ENCODE data around the gene ARHGAP10. TPM values are rescaled to one million over a fixed set of nuclear protein-coding genes. Genes with fewer than 3 reads are reported as not detected.

ARHGAP10 gene
- total RNA-seq, 1 experiment from 2014 or later = 36.6 TPM

- no peaks in the 10 kb centered on the region for H3K36me3 Mint-ChIP-seq (ENCODE audit: insufficient read depth, unreplicated experiment)
- no peak overlapping the region for H3K27ac Mint-ChIP-seq (ENCODE audit: unreplicated experiment)
- no peaks in the 10 kb centered on the region for H3K9me3 Mint-ChIP-seq (ENCODE audit: unreplicated experiment)
- CTCF ChIA-PET = no interaction called here
- peaks cover 5% of the 10 kb centered on the region for H3K27me3 Mint-ChIP-seq (ENCODE audit: insufficient read depth, unreplicated experiment)
- Histone ChIP-seq H3K36me3 (ENCODE audit: control insufficient read depth, insufficient read depth, low read length) (no peaks in the 10 kb centered on the region), H3K9me3 (no peaks in the 10 kb centered on the region), H3K27me3 (replicated peaks; ENCODE audit: control insufficient read depth, insufficient read depth, low read length) (no peaks in the 10 kb centered on the region), H3K4me1 (no peaks in the 10 kb centered on the region), H3K4me3 (ENCODE audit: low read depth, low read length) (no peak overlapping the region)
- POLR2A ChIA-PET = no interaction called here
- intact Hi-C loops (cut with micrococcal nuclease; ENCODE audit: unreplicated experiment) = no loop called here
- H3K4me1 Mint-ChIP-seq (ENCODE audit: low read depth, unreplicated experiment) = no peaks in the 10 kb centered on the region
- no peak for TF ChIP-seq CTCF (IDR thresholded peaks at IDR 0.05; ENCODE audit: insufficient read depth in 1 of 2, low read depth in 1 of 2, low read length in 1 of 2, severe bottlenecking in 1 of 2, unreplicated experiment in 1 of 2)
- BruUV-seq (replicated peaks) = no TSS peak
- no peak overlapping the region for H3K4me3 Mint-ChIP-seq (ENCODE audit: unreplicated experiment)
- no peak for DNase-seq
Observed at GRCh38 chr4:148101790-148102189, 369.9 kb downstream of the ARHGAP10 start.

GRCh38 chr4:148103597-148104355, 371.9 kb downstream of the ARHGAP10 start:
- intact Hi-C loops (cut with micrococcal nuclease; ENCODE audit: unreplicated experiment) = no loop called here
- Histone ChIP-seq H3K27me3 (replicated peaks; ENCODE audit: control insufficient read depth, insufficient read depth, low read length) (no peaks in the 10 kb centered on the region), H3K4me3 (ENCODE audit: low read depth, low read length) (no peak overlapping the region), H3K4me1 (no peaks in the 10 kb centered on the region), H3K9me3 (no peaks in the 10 kb centered on the region), H3K36me3 (ENCODE audit: control insufficient read depth, insufficient read depth, low read length) (no peaks in the 10 kb centered on the region)
- CTCF ChIA-PET = no interaction called here
- no peaks in the 10 kb centered on the region for H3K9me3 Mint-ChIP-seq (ENCODE audit: unreplicated experiment)
- peaks cover 5% of the 10 kb centered on the region for H3K27me3 Mint-ChIP-seq (ENCODE audit: insufficient read depth, unreplicated experiment)
- no peak overlapping the region for H3K4me3 Mint-ChIP-seq (ENCODE audit: unreplicated experiment)
- no peaks in the 10 kb centered on the region for H3K36me3 Mint-ChIP-seq (ENCODE audit: insufficient read depth, unreplicated experiment)
- no peaks in the 10 kb centered on the region for H3K4me1 Mint-ChIP-seq (ENCODE audit: low read depth, unreplicated experiment)
- no peak overlapping the region for H3K27ac Mint-ChIP-seq (ENCODE audit: unreplicated experiment)
- POLR2A ChIA-PET = no interaction called here
- BruUV-seq (replicated peaks) = no TSS peak
- TF ChIP-seq CTCF (IDR thresholded peaks at IDR 0.05; ENCODE audit: insufficient read depth in 1 of 2, low read depth in 1 of 2, low read length in 1 of 2, severe bottlenecking in 1 of 2, unreplicated experiment in 1 of 2) = no peak
- DNase-seq = no peak

- no peaks in the 10 kb centered on the region for H3K9me3 ChIP-seq
- Mint-ChIP-seq H3K4me1 (ENCODE audit: low read depth, unreplicated experiment) (no peaks in the 10 kb centered on the region), H3K27me3 (ENCODE audit: insufficient read depth, unreplicated experiment) (no peaks in the 10 kb centered on the region), H3K4me3 (ENCODE audit: unreplicated experiment) (no peak overlapping the region), H3K27ac (ENCODE audit: unreplicated experiment) (no peak overlapping the region), H3K9me3 (ENCODE audit: unreplicated experiment) (no peaks in the 10 kb centered on the region), H3K36me3 (ENCODE audit: insufficient read depth, unreplicated experiment) (no peaks in the 10 kb centered on the region)
- no peak for DNase-seq
- H3K36me3 ChIP-seq (ENCODE audit: control insufficient read depth, insufficient read depth, low read length) = no peaks in the 10 kb centered on the region
- no TSS peak for BruUV-seq (replicated peaks)
- ChIA-PET POLR2A (no interaction called here), CTCF (no interaction called here)
- intact Hi-C loops (cut with micrococcal nuclease; ENCODE audit: unreplicated experiment) = no loop called here
- no peak overlapping the region for H3K4me3 ChIP-seq (ENCODE audit: low read depth, low read length)
- no peaks in the 10 kb centered on the region for H3K27me3 ChIP-seq (replicated peaks; ENCODE audit: control insufficient read depth, insufficient read depth, low read length)
- no peaks in the 10 kb centered on the region for H3K4me1 ChIP-seq
- TF ChIP-seq CTCF (IDR thresholded peaks at IDR 0.05; ENCODE audit: insufficient read depth in 1 of 2, low read depth in 1 of 2, low read length in 1 of 2, severe bottlenecking in 1 of 2, unreplicated experiment in 1 of 2) = no peak
Observed at GRCh38 chr4:148108766-148109165, 376.9 kb downstream of the ARHGAP10 start.
